Right lobe of liver (tissue), 4 donors: ENCODE measurements around the gene NAPA.

ENCODE experiments used
- POLR2A ChIP-seq: fragments of 450-650 bp; IDR thresholded peaks from one replicate; pipeline ENCODE4 v1.6.1; 2017; ENCODE audit warnings: antibody characterized with exemption, mild to moderate bottlenecking
- TF ChIP-seq, protein P1 (sequence below), 4 donors: fragments of 200-600 bp in 3 of 4; fragments of 450-650 bp in 1 of 4; IDR thresholded peaks; one replicate each; pipeline versions ENCODE4 v1.5.1 to v1.8.0; 2016 to 2022; ENCODE audit warnings: antibody characterized with exemption in 4 of 4, mild to moderate bottlenecking in 2 of 4
- donor health status: DM: no; HTN: no; CAD: no.
- donor health status: DM: no; HTN: no; CAD: no.
- donor health status: DM: no; HTN: yes; CAD: no.

DNA sequence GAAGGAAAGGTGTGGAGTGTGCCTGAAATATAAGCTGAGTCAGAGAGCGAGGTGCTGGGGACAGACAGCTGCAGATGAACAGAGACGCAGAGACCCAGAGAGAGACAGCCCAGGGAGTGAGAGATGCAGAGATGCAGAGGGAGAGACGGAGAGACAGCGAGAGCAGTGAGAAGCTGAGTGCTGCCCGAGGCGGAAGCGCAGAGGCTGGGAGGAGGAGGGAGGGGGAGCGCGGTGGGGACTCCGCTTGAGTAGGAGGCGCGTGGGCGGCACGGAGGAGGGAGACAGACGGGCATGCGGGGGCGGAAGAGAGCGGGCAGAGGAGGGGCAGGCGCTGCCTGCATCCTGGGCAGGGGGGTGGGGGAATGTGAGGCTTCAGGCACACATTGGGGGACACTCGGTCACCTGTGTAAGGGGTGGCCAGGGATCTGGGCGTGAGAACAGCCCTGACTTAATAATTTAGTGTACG lies 68.9 kb downstream of the NAPA start:
- TF ChIP-seq POLR2A, result no peak
- TF ChIP-seq, protein P1, sequence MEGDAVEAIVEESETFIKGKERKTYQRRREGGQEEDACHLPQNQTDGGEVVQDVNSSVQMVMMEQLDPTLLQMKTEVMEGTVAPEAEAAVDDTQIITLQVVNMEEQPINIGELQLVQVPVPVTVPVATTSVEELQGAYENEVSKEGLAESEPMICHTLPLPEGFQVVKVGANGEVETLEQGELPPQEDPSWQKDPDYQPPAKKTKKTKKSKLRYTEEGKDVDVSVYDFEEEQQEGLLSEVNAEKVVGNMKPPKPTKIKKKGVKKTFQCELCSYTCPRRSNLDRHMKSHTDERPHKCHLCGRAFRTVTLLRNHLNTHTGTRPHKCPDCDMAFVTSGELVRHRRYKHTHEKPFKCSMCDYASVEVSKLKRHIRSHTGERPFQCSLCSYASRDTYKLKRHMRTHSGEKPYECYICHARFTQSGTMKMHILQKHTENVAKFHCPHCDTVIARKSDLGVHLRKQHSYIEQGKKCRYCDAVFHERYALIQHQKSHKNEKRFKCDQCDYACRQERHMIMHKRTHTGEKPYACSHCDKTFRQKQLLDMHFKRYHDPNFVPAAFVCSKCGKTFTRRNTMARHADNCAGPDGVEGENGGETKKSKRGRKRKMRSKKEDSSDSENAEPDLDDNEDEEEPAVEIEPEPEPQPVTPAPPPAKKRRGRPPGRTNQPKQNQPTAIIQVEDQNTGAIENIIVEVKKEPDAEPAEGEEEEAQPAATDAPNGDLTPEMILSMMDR (IDR thresholded peaks at IDR 0.05), result no peak
